GM23338 (cell line): ENCODE results near the gene DSE. TPM values are rescaled to one million over a fixed set of nuclear protein-coding genes. Genes with fewer than 3 reads are reported as not detected.

ENCODE experiments used
- ATAC-seq: fragments of 200-7000 bp; cut with Tn5 transposase; 3 replicates; pipeline ENCODE4 v1.9.1; 2020
- DNase-seq: peaks from one replicate; pipeline ENCODE4 v3.0.0-alpha.2; 2015; ENCODE audit warnings: low spot score
- H2AFZ ChIP-seq: fragments of 200-600 bp; sonication (generic); 2 replicates; pipeline ENCODE4 v1.8.0; 2016; ENCODE audit warnings: antibody characterized with exemption, mild to moderate bottlenecking, moderate library complexity
- H3F3A ChIP-seq: fragments of 200-600 bp; sonication (generic); replicated peaks from 2 replicates; pipeline ENCODE4 v1.8.0; 2017; ENCODE audit warnings: antibody characterized with exemption, mixed run types, low read depth
- H3K27ac ChIP-seq: fragments of 200-600 bp; sonication (generic); 2 replicates; pipeline ENCODE4 v1.6.1; 2016; ENCODE audit warnings: low read depth
- H3K27me3 ChIP-seq: fragments of 200-600 bp; sonication (generic); 2 replicates; pipeline ENCODE4 v1.8.0; 2016; ENCODE audit warnings: mild to moderate bottlenecking, mixed run types, moderate library complexity; ENCODE audit not compliant: insufficient read depth
- H3K36me3 ChIP-seq: fragments of 200-600 bp; sonication (generic); 2 replicates; pipeline ENCODE4 v1.8.0; 2016; ENCODE audit warnings: mild to moderate bottlenecking; ENCODE audit not compliant: insufficient read depth
- H3K4me1 ChIP-seq: fragments of 200-600 bp; sonication (generic); 2 replicates; pipeline ENCODE4 v1.8.0; 2016; ENCODE audit warnings: mild to moderate bottlenecking, moderate library complexity; ENCODE audit not compliant: insufficient read depth
- H3K4me2 ChIP-seq: fragments of 200-600 bp; sonication (generic); 2 replicates; pipeline ENCODE4 v1.7.1; 2017; ENCODE audit warnings: mixed run types
- H3K4me3 ChIP-seq: fragments of 200-600 bp; sonication (generic); 2 replicates; pipeline ENCODE4 v1.6.1; 2016; ENCODE audit warnings: mixed run types
- H3K79me2 ChIP-seq: fragments of 200-600 bp; sonication (generic); replicated peaks from 2 replicates; pipeline ENCODE4 v1.8.0; 2017; ENCODE audit warnings: mild to moderate bottlenecking; ENCODE audit not compliant: insufficient read depth
- H3K9me2 ChIP-seq: fragments of 200-600 bp; sonication (generic); 2 replicates; pipeline ENCODE4 v1.8.0; 2017; ENCODE audit not compliant: insufficient read depth
- H4K20me1 ChIP-seq: fragments of 200-600 bp; sonication (generic); replicated peaks from 2 replicates; pipeline ENCODE4 v1.8.0; 2017; ENCODE audit warnings: mild to moderate bottlenecking; ENCODE audit not compliant: insufficient read depth
- H3K27ac Mint-ChIP-seq: 2 replicates; pipeline ENCODE4 v1.8.0; 2020; ENCODE audit warnings: inconsistent platforms, mild to moderate bottlenecking, moderate library complexity, mixed read lengths
- H3K27me3 Mint-ChIP-seq: 3 replicates; pipeline ENCODE4 v1.8.0; 2022; ENCODE audit warnings: low read depth, mild to moderate bottlenecking, moderate library complexity, mixed read lengths, inconsistent platforms; ENCODE audit not compliant: insufficient read depth, poor library complexity
- H3K36me3 Mint-ChIP-seq: 3 replicates; pipeline ENCODE4 v1.8.0; 2021; ENCODE audit warnings: low read depth, mild to moderate bottlenecking, inconsistent platforms, moderate library complexity, mixed read lengths
- H3K4me1 Mint-ChIP-seq: 3 replicates; pipeline ENCODE4 v1.8.0; 2020; ENCODE audit warnings: mild to moderate bottlenecking, inconsistent platforms, mixed read lengths
- H3K4me3 Mint-ChIP-seq: 3 replicates; pipeline ENCODE4 v1.8.0; 2021; ENCODE audit warnings: moderate library complexity, mild to moderate bottlenecking, inconsistent platforms, mixed read lengths
- H3K9me3 Mint-ChIP-seq: 3 replicates; pipeline ENCODE4 v1.8.0; 2020; ENCODE audit warnings: moderate library complexity, mild to moderate bottlenecking, inconsistent platforms, mixed read lengths
- CREB1 ChIP-seq: fragments of 250-450 bp; sonication (Bioruptor Pico); IDR thresholded peaks from 2 replicates; pipeline ENCODE4 v1.5.0; 2020; ENCODE audit warnings: low read depth, mild to moderate bottlenecking, moderate library complexity
- EZH2 ChIP-seq: fragments of 200-600 bp; sonication (generic); IDR thresholded peaks from one replicate; pipeline ENCODE4 v1.8.0; 2017; ENCODE audit warnings: antibody characterized with exemption, mild to moderate bottlenecking, low read depth; ENCODE audit not compliant: unreplicated experiment
- EZH2phosphoT487 ChIP-seq: fragments of 200-600 bp; sonication (generic); IDR thresholded peaks from one replicate; pipeline ENCODE4 v1.8.1; 2018; ENCODE audit warnings: antibody characterized with exemption; ENCODE audit not compliant: unreplicated experiment
- JUNB ChIP-seq: IDR thresholded peaks from one replicate; pipeline ENCODE4 v1.6.1; 2016; ENCODE audit warnings: antibody characterized with exemption; ENCODE audit not compliant: unreplicated experiment
- NANOG ChIP-seq: IDR thresholded peaks from 2 replicates; pipeline ENCODE4 v1.6.1; 2016; ENCODE audit warnings: antibody characterized with exemption, borderline replicate concordance
- POLR2AphosphoS5 ChIP-seq: IDR thresholded peaks from 2 replicates; pipeline ENCODE4 v1.6.1; 2016; ENCODE audit warnings: antibody characterized with exemption, low read depth
- STAT1 ChIP-seq: IDR thresholded peaks from one replicate; pipeline ENCODE4 v1.6.1; 2016; ENCODE audit warnings: antibody characterized with exemption; ENCODE audit not compliant: unreplicated experiment
- ZNF114 ChIP-seq: fragments of 250-450 bp; sonication (Bioruptor Pico); IDR thresholded peaks from 2 replicates; pipeline ENCODE4 v1.5.0; 2020; ENCODE audit warnings: mild to moderate bottlenecking, moderate library complexity
- ZNF331 ChIP-seq: fragments of 250-450 bp; sonication (Bioruptor Pico); IDR thresholded peaks from 2 replicates; pipeline ENCODE4 v1.5.0; 2020; ENCODE audit warnings: low read depth, mild to moderate bottlenecking, moderate library complexity
- polyA plus RNA-seq: library from polyadenylated mRNA; unstranded; fragments of >200 nt; fragmentation: Nextera tagmentation; extraction: Ambion mirVana; gene quantifications from 2 replicates; pipeline ENCODE4 v1.2.1, GENCODE V29; 2016
- total RNA-seq: library from RNA; depleted of rRNA; stranded (reverse); fragments of >200 nt; shearing (Covaris generic); gene quantifications from 2 replicates; pipeline ENCODE4 v1.2.3, GENCODE V29; 2014
- TF ChIP-seq, protein P1 (sequence below): IDR thresholded peaks from one replicate; pipeline ENCODE4 v1.6.1; 2018; ENCODE audit warnings: antibody characterized with exemption; ENCODE audit not compliant: unreplicated experiment
- TF ChIP-seq, protein P2 (sequence below), 2 experiments: fragments of 200-600 bp in 1 of 2; sonication (generic) in 1 of 2; conservative IDR thresholded peaks; 2 replicates each; pipeline versions ENCODE4 v1.5.1 to v1.6.1; 2016 to 2017; ENCODE audit warnings: antibody characterized with exemption in 2 of 2, low read depth in 2 of 2, mild to moderate bottlenecking in 2 of 2, moderate library complexity in 1 of 2
- TF ChIP-seq, protein P3 (sequence below): fragments of 250-450 bp; sonication (Bioruptor Pico); IDR thresholded peaks from 2 replicates; pipeline ENCODE4 v1.5.0; 2020; ENCODE audit warnings: mild to moderate bottlenecking, moderate library complexity
- TF ChIP-seq, protein P4 (sequence below): IDR thresholded peaks from 2 replicates; pipeline ENCODE4 v1.6.1; 2016; ENCODE audit warnings: antibody characterized with exemption

DSE gene
- total and polyA plus RNA-seq, 2 experiments from 2014 or later: 18.8 to 45.2 TPM

DNA sequence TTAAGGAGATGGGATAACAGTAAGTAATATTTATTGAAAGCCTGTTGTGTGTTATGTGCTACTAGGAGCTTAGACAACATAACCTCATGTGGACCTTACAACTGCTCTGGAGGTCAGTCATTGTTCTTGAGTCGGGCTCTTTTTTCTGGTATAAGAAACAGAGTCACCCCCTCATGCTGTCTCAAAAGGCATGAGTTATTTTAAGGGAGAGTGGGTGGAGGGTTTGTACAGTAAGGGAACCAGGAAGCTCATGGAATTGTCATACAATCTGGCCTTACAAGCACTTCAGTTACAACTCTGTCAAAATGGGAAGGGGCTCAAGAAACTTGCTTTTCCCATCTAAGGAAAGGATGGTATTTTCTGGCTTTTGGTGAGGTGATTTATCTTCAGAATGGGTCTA is 16.5 kb upstream of the DSE start:
- H2AFZ ChIP-seq: no peak overlapping the region

More for the DNA sequence above, 16.5 kb upstream of the DSE start:
- Mint-ChIP-seq H3K4me3 (no peak overlapping the region), H3K4me1 (peaks cover 16% of the 10 kb centered on the region), H3K27me3 (no peaks in the 10 kb centered on the region), H3K9me3 (no peaks in the 10 kb centered on the region), H3K36me3 (no peaks in the 10 kb centered on the region), H3K27ac (no peak overlapping the region)
- Histone ChIP-seq H3F3A (no peaks in the 10 kb centered on the region), H3K9me2 (no peaks in the 10 kb centered on the region), H3K27me3 (no peaks in the 10 kb centered on the region), H3K79me2 (no peaks in the 10 kb centered on the region), H3K27ac (no peak overlapping the region), H4K20me1 (no peaks in the 10 kb centered on the region), H3K4me3 (no peak overlapping the region), H3K4me2 (no peak overlapping the region), H3K4me1 (no peaks in the 10 kb centered on the region), H3K36me3 (no peaks in the 10 kb centered on the region)
- ATAC-seq: no peak
- TF ChIP-seq, protein P1, sequence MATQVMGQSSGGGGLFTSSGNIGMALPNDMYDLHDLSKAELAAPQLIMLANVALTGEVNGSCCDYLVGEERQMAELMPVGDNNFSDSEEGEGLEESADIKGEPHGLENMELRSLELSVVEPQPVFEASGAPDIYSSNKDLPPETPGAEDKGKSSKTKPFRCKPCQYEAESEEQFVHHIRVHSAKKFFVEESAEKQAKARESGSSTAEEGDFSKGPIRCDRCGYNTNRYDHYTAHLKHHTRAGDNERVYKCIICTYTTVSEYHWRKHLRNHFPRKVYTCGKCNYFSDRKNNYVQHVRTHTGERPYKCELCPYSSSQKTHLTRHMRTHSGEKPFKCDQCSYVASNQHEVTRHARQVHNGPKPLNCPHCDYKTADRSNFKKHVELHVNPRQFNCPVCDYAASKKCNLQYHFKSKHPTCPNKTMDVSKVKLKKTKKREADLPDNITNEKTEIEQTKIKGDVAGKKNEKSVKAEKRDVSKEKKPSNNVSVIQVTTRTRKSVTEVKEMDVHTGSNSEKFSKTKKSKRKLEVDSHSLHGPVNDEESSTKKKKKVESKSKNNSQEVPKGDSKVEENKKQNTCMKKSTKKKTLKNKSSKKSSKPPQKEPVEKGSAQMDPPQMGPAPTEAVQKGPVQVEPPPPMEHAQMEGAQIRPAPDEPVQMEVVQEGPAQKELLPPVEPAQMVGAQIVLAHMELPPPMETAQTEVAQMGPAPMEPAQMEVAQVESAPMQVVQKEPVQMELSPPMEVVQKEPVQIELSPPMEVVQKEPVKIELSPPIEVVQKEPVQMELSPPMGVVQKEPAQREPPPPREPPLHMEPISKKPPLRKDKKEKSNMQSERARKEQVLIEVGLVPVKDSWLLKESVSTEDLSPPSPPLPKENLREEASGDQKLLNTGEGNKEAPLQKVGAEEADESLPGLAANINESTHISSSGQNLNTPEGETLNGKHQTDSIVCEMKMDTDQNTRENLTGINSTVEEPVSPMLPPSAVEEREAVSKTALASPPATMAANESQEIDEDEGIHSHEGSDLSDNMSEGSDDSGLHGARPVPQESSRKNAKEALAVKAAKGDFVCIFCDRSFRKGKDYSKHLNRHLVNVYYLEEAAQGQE: no peak
- TF ChIP-seq CREB1 (CRISPR knock-in tag) (no peak), EZH2phosphoT487 (no peak), STAT1 (no peak), JUNB (no peak), NANOG (no peak), ZNF114 (CRISPR knock-in tag) (no peak), EZH2 (no peak), ZNF331 (no peak), POLR2AphosphoS5 (no peak)
- TF ChIP-seq, protein P2, sequence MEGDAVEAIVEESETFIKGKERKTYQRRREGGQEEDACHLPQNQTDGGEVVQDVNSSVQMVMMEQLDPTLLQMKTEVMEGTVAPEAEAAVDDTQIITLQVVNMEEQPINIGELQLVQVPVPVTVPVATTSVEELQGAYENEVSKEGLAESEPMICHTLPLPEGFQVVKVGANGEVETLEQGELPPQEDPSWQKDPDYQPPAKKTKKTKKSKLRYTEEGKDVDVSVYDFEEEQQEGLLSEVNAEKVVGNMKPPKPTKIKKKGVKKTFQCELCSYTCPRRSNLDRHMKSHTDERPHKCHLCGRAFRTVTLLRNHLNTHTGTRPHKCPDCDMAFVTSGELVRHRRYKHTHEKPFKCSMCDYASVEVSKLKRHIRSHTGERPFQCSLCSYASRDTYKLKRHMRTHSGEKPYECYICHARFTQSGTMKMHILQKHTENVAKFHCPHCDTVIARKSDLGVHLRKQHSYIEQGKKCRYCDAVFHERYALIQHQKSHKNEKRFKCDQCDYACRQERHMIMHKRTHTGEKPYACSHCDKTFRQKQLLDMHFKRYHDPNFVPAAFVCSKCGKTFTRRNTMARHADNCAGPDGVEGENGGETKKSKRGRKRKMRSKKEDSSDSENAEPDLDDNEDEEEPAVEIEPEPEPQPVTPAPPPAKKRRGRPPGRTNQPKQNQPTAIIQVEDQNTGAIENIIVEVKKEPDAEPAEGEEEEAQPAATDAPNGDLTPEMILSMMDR (conservative IDR thresholded peaks at IDR 0.05; ENCODE audit: low read depth in 2 of 2): no peak
- TF ChIP-seq, protein P3, sequence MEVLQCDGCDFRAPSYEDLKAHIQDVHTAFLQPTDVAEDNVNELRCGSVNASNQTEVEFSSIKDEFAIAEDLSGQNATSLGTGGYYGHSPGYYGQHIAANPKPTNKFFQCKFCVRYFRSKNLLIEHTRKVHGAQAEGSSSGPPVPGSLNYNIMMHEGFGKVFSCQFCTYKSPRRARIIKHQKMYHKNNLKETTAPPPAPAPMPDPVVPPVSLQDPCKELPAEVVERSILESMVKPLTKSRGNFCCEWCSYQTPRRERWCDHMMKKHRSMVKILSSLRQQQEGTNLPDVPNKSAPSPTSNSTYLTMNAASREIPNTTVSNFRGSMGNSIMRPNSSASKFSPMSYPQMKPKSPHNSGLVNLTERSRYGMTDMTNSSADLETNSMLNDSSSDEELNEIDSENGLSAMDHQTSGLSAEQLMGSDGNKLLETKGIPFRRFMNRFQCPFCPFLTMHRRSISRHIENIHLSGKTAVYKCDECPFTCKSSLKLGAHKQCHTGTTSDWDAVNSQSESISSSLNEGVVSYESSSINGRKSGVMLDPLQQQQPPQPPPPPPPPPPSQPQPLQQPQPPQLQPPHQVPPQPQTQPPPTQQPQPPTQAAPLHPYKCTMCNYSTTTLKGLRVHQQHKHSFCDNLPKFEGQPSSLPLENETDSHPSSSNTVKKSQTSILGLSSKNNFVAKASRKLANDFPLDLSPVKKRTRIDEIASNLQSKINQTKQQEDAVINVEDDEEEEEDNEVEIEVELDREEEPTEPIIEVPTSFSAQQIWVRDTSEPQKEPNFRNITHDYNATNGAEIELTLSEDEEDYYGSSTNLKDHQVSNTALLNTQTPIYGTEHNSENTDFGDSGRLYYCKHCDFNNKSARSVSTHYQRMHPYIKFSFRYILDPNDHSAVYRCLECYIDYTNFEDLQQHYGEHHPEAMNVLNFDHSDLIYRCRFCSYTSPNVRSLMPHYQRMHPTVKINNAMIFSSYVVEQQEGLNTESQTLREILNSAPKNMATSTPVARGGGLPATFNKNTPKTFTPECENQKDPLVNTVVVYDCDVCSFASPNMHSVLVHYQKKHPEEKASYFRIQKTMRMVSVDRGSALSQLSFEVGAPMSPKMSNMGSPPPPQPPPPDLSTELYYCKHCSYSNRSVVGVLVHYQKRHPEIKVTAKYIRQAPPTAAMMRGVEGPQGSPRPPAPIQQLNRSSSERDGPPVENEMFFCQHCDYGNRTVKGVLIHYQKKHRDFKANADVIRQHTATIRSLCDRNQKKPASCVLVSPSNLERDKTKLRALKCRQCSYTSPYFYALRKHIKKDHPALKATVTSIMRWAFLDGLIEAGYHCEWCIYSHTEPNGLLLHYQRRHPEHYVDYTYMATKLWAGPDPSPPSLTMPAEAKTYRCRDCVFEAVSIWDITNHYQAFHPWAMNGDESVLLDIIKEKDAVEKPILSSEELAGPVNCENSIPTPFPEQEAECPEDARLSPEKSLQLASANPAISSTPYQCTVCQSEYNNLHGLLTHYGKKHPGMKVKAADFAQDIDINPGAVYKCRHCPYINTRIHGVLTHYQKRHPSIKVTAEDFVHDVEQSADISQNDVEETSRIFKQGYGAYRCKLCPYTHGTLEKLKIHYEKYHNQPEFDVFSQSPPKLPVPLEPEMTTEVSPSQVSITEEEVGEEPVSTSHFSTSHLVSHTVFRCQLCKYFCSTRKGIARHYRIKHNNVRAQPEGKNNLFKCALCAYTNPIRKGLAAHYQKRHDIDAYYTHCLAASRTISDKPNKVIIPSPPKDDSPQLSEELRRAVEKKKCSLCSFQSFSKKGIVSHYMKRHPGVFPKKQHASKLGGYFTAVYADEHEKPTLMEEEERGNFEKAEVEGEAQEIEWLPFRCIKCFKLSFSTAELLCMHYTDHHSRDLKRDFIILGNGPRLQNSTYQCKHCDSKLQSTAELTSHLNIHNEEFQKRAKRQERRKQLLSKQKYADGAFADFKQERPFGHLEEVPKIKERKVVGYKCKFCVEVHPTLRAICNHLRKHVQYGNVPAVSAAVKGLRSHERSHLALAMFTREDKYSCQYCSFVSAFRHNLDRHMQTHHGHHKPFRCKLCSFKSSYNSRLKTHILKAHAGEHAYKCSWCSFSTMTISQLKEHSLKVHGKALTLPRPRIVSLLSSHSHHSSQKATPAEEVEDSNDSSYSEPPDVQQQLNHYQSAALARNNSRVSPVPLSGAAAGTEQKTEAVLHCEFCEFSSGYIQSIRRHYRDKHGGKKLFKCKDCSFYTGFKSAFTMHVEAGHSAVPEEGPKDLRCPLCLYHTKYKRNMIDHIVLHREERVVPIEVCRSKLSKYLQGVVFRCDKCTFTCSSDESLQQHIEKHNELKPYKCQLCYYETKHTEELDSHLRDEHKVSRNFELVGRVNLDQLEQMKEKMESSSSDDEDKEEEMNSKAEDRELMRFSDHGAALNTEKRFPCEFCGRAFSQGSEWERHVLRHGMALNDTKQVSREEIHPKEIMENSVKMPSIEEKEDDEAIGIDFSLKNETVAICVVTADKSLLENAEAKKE (CRISPR knock-in tag): no peak
- TF ChIP-seq, protein P4, sequence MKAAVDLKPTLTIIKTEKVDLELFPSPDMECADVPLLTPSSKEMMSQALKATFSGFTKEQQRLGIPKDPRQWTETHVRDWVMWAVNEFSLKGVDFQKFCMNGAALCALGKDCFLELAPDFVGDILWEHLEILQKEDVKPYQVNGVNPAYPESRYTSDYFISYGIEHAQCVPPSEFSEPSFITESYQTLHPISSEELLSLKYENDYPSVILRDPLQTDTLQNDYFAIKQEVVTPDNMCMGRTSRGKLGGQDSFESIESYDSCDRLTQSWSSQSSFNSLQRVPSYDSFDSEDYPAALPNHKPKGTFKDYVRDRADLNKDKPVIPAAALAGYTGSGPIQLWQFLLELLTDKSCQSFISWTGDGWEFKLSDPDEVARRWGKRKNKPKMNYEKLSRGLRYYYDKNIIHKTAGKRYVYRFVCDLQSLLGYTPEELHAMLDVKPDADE: no peak
- no peak for DNase-seq
